GM18519 (cell line): ENCODE measurements around the gene ALDH4A1.

Experiments used
- ATAC-seq: cut with Tn5 transposase; IDR thresholded peaks from one replicate; pipeline ENCODE4 v1.9.1; 2021; ENCODE audit warnings: mild to moderate bottlenecking, moderate library complexity; ENCODE audit not compliant: unreplicated experiment, low FRiP score

Gene ALDH4A1

GRCh38 chr1:18922848-18923755, 20.7 kb upstream of the ALDH4A1 start:
- no peak for ATAC-seq

GRCh38 chr1:18922319-18922726, 20.0 kb upstream of the ALDH4A1 start:
- ATAC-seq: no peak

GRCh38 chr1:18921516-18922251, 19.3 kb upstream of the ALDH4A1 start:
- ATAC-seq: no peak

- no peak for ATAC-seq
Measured at GRCh38 chr1:18920931-18921330, 18.6 kb upstream of the ALDH4A1 start.

- no peak for ATAC-seq
Measured at GRCh38 chr1:18919956-18920355, 17.6 kb upstream of the ALDH4A1 start.

- ATAC-seq: no peak
Measured at GRCh38 chr1:18919197-18919905, 17.0 kb upstream of the ALDH4A1 start.

GRCh38 chr1:18918417-18918816, 16.1 kb upstream of the ALDH4A1 start:
- ATAC-seq: no peak

- ATAC-seq: no peak
Measured at GRCh38 chr1:18917071-18917799, 14.9 kb upstream of the ALDH4A1 start.

- ATAC-seq: no peak
Measured at GRCh38 chr1:18915341-18915740, 13.0 kb upstream of the ALDH4A1 start.

- no peak for ATAC-seq
Measured at GRCh38 chr1:18913065-18913835, 10.9 kb upstream of the ALDH4A1 start.

- ATAC-seq: no peak
Measured at GRCh38 chr1:18912550-18912949, 10.2 kb upstream of the ALDH4A1 start.

GRCh38 chr1:18908911-18909771, 6.8 kb upstream of the ALDH4A1 start:
- ATAC-seq: no peak

- no peak for ATAC-seq
Measured at GRCh38 chr1:18907917-18908845, 5.8 kb upstream of the ALDH4A1 start.

GRCh38 chr1:18907021-18907916, 4.9 kb upstream of the ALDH4A1 start:
- no peak for ATAC-seq

GRCh38 chr1:18903291-18903756, 969 bp upstream of the ALDH4A1 start:
- no peak for ATAC-seq

- no peak for ATAC-seq
Measured at GRCh38 chr1:18901952-18902522, 318 bp downstream of the ALDH4A1 start.
